Measurements from ENCODE around the gene TMEM169.

TMEM169 gene

GRCh38 chr2:216116418-216116817 lies 34.7 kb downstream of the TMEM169 start:
- no peak overlapping the region for H3K4me3 ChIP-seq (ENCODE audit: low read depth, low read length)
- H3K36me3 ChIP-seq: peaks cover 91% of the 10 kb centered on the region
- DNase-seq: no peak
- H3K27ac ChIP-seq: peak overlapping the region; percentile 97
- no peaks in the 10 kb centered on the region for H3K9me3 ChIP-seq (ENCODE audit: severe bottlenecking)
- no peaks in the 10 kb centered on the region for H3K27me3 ChIP-seq (ENCODE audit: insufficient read depth, low read depth, severe bottlenecking)
- TF ChIP-seq CTCF (IDR thresholded peaks at IDR 0.05; ENCODE audit: low read depth, low read length): no peak

GRCh38 chr2:216117561-216118340 lies 36.0 kb downstream of the TMEM169 start:
- no peak for DNase-seq
- H3K9me3 ChIP-seq (ENCODE audit: severe bottlenecking): no peaks in the 10 kb centered on the region
- H3K27me3 ChIP-seq (ENCODE audit: insufficient read depth, low read depth, severe bottlenecking): no peaks in the 10 kb centered on the region
- H3K36me3 ChIP-seq: peaks cover 91% of the 10 kb centered on the region
- no peak overlapping the region for H3K4me3 ChIP-seq (ENCODE audit: low read depth, low read length)
- TF ChIP-seq CTCF (IDR thresholded peaks at IDR 0.05; ENCODE audit: low read depth, low read length): no peak
- H3K27ac ChIP-seq: 0 out of 2 replicates have a peak overlapping the region, but pooled peaks have one; percentile 19

- H3K9me3 ChIP-seq (ENCODE audit: severe bottlenecking): no peaks in the 10 kb centered on the region
- H3K27ac ChIP-seq: no peak overlapping the region
- H3K4me3 ChIP-seq (ENCODE audit: low read depth, low read length): no peak overlapping the region
These were observed 36.8 kb downstream of the TMEM169 start for GRCh38 chr2:216118474-216118873.

GRCh38 chr2:216119146-216119545 lies 37.4 kb downstream of the TMEM169 start:
- no peak overlapping the region for H3K4me3 ChIP-seq (ENCODE audit: low read depth, low read length)
- H3K27me3 ChIP-seq (ENCODE audit: insufficient read depth, low read depth, severe bottlenecking): no peaks in the 10 kb centered on the region
- no peak for DNase-seq
- no peaks in the 10 kb centered on the region for H3K9me3 ChIP-seq (ENCODE audit: severe bottlenecking)
- no peak for TF ChIP-seq CTCF (IDR thresholded peaks at IDR 0.05; ENCODE audit: low read depth, low read length)
- H3K36me3 ChIP-seq: peaks cover 91% of the 10 kb centered on the region
- H3K27ac ChIP-seq: no peak overlapping the region

More at GRCh38 chr2:216118474-216118873, 36.8 kb downstream of the TMEM169 start:
- no peak for DNase-seq
- H3K27me3 ChIP-seq (ENCODE audit: insufficient read depth, low read depth, severe bottlenecking): no peaks in the 10 kb centered on the region
- peaks cover 91% of the 10 kb centered on the region for H3K36me3 ChIP-seq
- no peak for TF ChIP-seq CTCF (IDR thresholded peaks at IDR 0.05; ENCODE audit: low read depth, low read length)

GRCh38 chr2:216119986-216120385 lies 38.3 kb downstream of the TMEM169 start:
- no peak for TF ChIP-seq CTCF (IDR thresholded peaks at IDR 0.05; ENCODE audit: low read depth, low read length)
- no peaks in the 10 kb centered on the region for H3K9me3 ChIP-seq (ENCODE audit: severe bottlenecking)
- peaks cover 95% of the 10 kb centered on the region for H3K36me3 ChIP-seq
- no peaks in the 10 kb centered on the region for H3K27me3 ChIP-seq (ENCODE audit: insufficient read depth, low read depth, severe bottlenecking)
- H3K4me3 ChIP-seq (ENCODE audit: low read depth, low read length): no peak overlapping the region
- no peak for DNase-seq
- H3K27ac ChIP-seq: no peak overlapping the region

- H3K36me3 ChIP-seq: peaks cover 97% of the 10 kb centered on the region
- TF ChIP-seq CTCF (IDR thresholded peaks at IDR 0.05; ENCODE audit: low read depth, low read length): no peak
- H3K27ac ChIP-seq: no peak overlapping the region
These were observed 39.5 kb downstream of the TMEM169 start for GRCh38 chr2:216121255-216121654.

More at GRCh38 chr2:216121255-216121654, 39.5 kb downstream of the TMEM169 start:
- Histone ChIP-seq H3K9me3 (ENCODE audit: severe bottlenecking) (no peaks in the 10 kb centered on the region), H3K27me3 (ENCODE audit: insufficient read depth, low read depth, severe bottlenecking) (no peaks in the 10 kb centered on the region), H3K4me3 (ENCODE audit: low read depth, low read length) (no peak overlapping the region)
- no peak for DNase-seq

Data from WERI-Rb-1 (cell line).